Activated CD8-positive, alpha-beta T cell treated with anti-CD3 and anti-CD28 coated beads for 36 hours (primary cell): ENCODE data around the gene LAPTM5. TPM values are rescaled to one million over a fixed set of nuclear protein-coding genes. Genes with fewer than 3 reads are reported as not detected.

ENCODE experiments used
- ATAC-seq: fragments of 200-7000 bp; cut with Tn5 transposase; one replicate; pipeline ENCODE4 v1.10.0; 2021; ENCODE audit warnings: mild to moderate bottlenecking, moderate library complexity
- CTCF ChIA-PET: fragments of 350-600 bp; sonication (Branson Sonifier 250); formaldehyde crosslinking; loops from one replicate; lab custom pipeline; 2021; ENCODE audit warnings: antibody characterized with exemption; lab: Charles Lee
- POLR2A ChIA-PET: fragments of 350-600 bp; sonication (Branson Sonifier 250); formaldehyde crosslinking; loops from one replicate; lab custom pipeline; 2021; ENCODE audit warnings: antibody characterized with exemption; lab: Charles Lee
- DNase-seq: peaks from one replicate; pipeline ENCODE4 v3.0.0-alpha.2; 2020
- H3K27ac Mint-ChIP-seq: one replicate; pipeline ENCODE4 v1.8.0; 2021; ENCODE audit warnings: mild to moderate bottlenecking, mixed read lengths
- H3K27me3 Mint-ChIP-seq: one replicate; pipeline ENCODE4 v1.8.0; 2021; ENCODE audit warnings: mixed read lengths
- H3K36me3 Mint-ChIP-seq: one replicate; pipeline ENCODE4 v1.8.0; 2021; ENCODE audit warnings: low read depth, mixed read lengths
- H3K4me1 Mint-ChIP-seq: one replicate; pipeline ENCODE4 v1.8.0; 2021; ENCODE audit warnings: low read depth, mixed read lengths
- H3K4me3 Mint-ChIP-seq: one replicate; pipeline ENCODE4 v1.8.0; 2021; ENCODE audit warnings: mild to moderate bottlenecking, moderate library complexity, mixed read lengths
- H3K9me3 Mint-ChIP-seq: one replicate; pipeline ENCODE4 v1.8.0; 2021; ENCODE audit warnings: mixed read lengths
- CTCF ChIP-seq: fragments of 200-600 bp; IDR thresholded peaks from one replicate; pipeline ENCODE4 v1.8.0; 2022; ENCODE audit warnings: antibody characterized with exemption, mild to moderate bottlenecking
- intact Hi-C: fragments of 100-400 bp; cut with micrococcal nuclease; formaldehyde crosslinking; loops from one replicate; pipeline ENCODE4 v1.10.0; 2022
- total RNA-seq, 2 experiments: library from RNA; stranded (reverse); gene quantifications; one replicate each; pipeline ENCODE4 v1.2.3, GENCODE V29; 2021

The LAPTM5 gene
- total RNA-seq, 2 experiments from 2014 or later, result 229 to 237 TPM

- Mint-ChIP-seq H3K27ac (no peak overlapping the region), H3K9me3 (no peaks in the 10 kb centered on the region), H3K4me1 (peaks cover 5% of the 10 kb centered on the region), H3K36me3 (no peaks in the 10 kb centered on the region), H3K4me3 (no peak overlapping the region), H3K27me3 (peaks cover 4% of the 10 kb centered on the region)
- intact Hi-C loops, result no loop called here
- ATAC-seq (no peak), DNase-seq (no peak)
- POLR2A ChIA-PET, result no interaction called here
- CTCF ChIA-PET, result interaction anchor here (0.9 to 9.4 kb wide), 3 partner anchors 17 to 144 kb away, joined by 3 to 283 read pairs (median 80); no protein-coding TSS in a partner anchor
- no peak for TF ChIP-seq CTCF
These were observed 27.6 kb upstream of the LAPTM5 start for GRCh38 chr1:30785181-30785580.

- ChIA-PET CTCF (interaction anchor here (0.7 to 9.4 kb wide), 19 partner anchors 7 to 147 kb away, joined by 3 to 283 read pairs (median 5); partner anchors contain the start of genes LAPTM5 and MATN1), POLR2A (interaction anchor here (0.7 to 2.7 kb wide), 3 partner anchors 37 to 227 kb away, joined by 3 to 15 read pairs (median 3); no protein-coding TSS in a partner anchor)
- H3K4me3 Mint-ChIP-seq, result no peak overlapping the region
- intact Hi-C loops, result no loop called here
- H3K27ac Mint-ChIP-seq, result no peak overlapping the region
- H3K4me1 Mint-ChIP-seq, result peaks cover 14% of the 10 kb centered on the region
- ATAC-seq (no peak), DNase-seq (no peak)
- TF ChIP-seq CTCF, result no peak
- no peaks in the 10 kb centered on the region for H3K36me3 Mint-ChIP-seq
- no peaks in the 10 kb centered on the region for H3K9me3 Mint-ChIP-seq
- H3K27me3 Mint-ChIP-seq, result peaks cover 2% of the 10 kb centered on the region
These were observed 25.8 kb upstream of the LAPTM5 start for GRCh38 chr1:30783256-30783915.

- peak; percentile 75 for TF ChIP-seq CTCF
- H3K4me1 Mint-ChIP-seq, result peaks cover 16% of the 10 kb centered on the region
- H3K4me3 Mint-ChIP-seq, result no peak overlapping the region
- no peak overlapping the region for H3K27ac Mint-ChIP-seq
- H3K36me3 Mint-ChIP-seq, result no peaks in the 10 kb centered on the region
- ChIA-PET POLR2A (interaction anchor here (0.7 to 2.7 kb wide), 6 partner anchors 16 to 228 kb away, joined by 3 to 15 read pairs (median 3); no protein-coding TSS in a partner anchor), CTCF (interaction anchor here (0.6 to 9.4 kb wide), 25 partner anchors 8 to 147 kb away, joined by 3 to 283 read pairs (median 5); partner anchors contain the start of genes LAPTM5 and MATN1)
- no peaks in the 10 kb centered on the region for H3K27me3 Mint-ChIP-seq
- H3K9me3 Mint-ChIP-seq, result no peaks in the 10 kb centered on the region
- ATAC-seq (peak; percentile 77), DNase-seq (peak; percentile 76)
- intact Hi-C loops, result no loop called here
These were observed 25.0 kb upstream of the LAPTM5 start for GRCh38 chr1:30782361-30783255.

GRCh38 chr1:30781906-30782305, 24.3 kb upstream of the LAPTM5 start:
- ChIA-PET POLR2A (interaction anchor here (0.9 to 2.7 kb wide), 5 partner anchors 15 to 63 kb away, joined by 3 to 15 read pairs (median 3); no protein-coding TSS in a partner anchor), CTCF (interaction anchor here (0.9 to 9.4 kb wide), 15 partner anchors 9 to 148 kb away, joined by 3 to 283 read pairs (median 10); partner anchors contain the start of genes LAPTM5 and MATN1)
- DNase-seq (no peak), ATAC-seq (no peak)
- Mint-ChIP-seq H3K4me1 (peaks cover 16% of the 10 kb centered on the region), H3K4me3 (no peak overlapping the region), H3K36me3 (no peaks in the 10 kb centered on the region), H3K27ac (no peak overlapping the region), H3K27me3 (no peaks in the 10 kb centered on the region), H3K9me3 (no peaks in the 10 kb centered on the region)
- TF ChIP-seq CTCF, result no peak
- intact Hi-C loops, result no loop called here
